Right renal cortex interstitium (tissue), 3 donors: ENCODE data around the gene TMEM238. TPM values are rescaled to one million over a fixed set of nuclear protein-coding genes. Genes with fewer than 3 reads are reported as not detected.

Experiments
- DNase-seq, 3 donors: peaks; one replicate each; pipeline ENCODE4 v3.0.0-alpha.2; 2013; ENCODE audit warnings: low read depth in 3 of 3, low spot score in 2 of 3
- polyA plus RNA-seq, 3 donors: library from polyadenylated mRNA; unstranded; fragments of 120-200 nt; gene quantifications; one replicate each; pipeline ENCODE4 v1.2.1, GENCODE V29; 2013; ENCODE audit not compliant: insufficient read length in 3 of 3

Gene TMEM238
- polyA plus RNA-seq, 3 donors = 0.15 to 0.42 (median 0.32) TPM

- DNase-seq = no peak
Measured at GRCh38 chr19:55360902-55361301, 23.2 kb downstream of the TMEM238 start.

DNA sequence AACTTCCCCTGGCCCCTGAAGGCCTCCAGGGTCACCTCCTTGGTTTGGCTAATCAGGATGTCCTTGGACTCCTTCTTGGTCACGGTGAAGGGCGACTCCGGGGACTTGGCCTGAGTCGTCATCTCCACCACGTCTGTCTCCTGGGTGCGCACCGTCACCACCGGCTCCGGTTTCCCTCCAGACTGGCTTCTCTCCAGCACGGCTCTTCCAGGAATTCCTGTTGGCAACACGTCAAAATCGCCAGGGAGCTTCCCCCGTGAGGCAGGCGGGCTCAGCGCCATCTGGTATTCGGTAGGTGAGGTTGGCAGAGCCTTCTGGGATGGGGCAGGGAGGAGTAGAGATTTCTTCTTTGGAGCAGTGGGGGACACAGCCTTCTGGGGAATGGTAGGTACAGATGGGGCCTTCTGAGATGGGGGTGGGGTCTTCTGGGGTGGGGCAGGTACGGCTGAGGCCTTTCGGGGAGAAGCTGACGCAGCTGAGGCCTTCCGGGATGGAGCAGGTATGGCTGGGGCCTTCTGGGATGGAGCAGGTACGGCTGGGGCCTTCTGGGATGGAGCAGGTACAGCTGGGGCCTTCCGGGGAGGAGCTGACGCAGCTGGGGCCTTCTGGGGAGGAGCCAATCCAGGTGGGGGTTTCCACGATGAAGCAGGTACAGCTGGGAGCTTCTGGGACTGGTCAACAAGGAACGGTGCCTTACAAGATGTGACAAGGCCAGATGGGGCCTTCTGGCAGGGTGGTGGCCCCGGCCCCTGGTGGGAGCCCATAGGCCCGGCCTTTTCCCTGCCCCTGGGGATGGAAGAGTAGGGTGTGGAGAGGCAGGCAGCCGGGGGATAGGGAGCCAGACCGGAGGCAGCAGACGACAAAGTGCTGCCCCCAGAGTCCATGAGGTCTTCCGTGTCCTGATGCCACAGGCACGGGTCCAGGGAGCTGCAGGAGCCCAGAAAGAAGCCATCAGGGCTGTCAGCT lies 24.9 kb downstream of the TMEM238 start:
- DNase-seq = no peak

- no peak for DNase-seq
Measured at GRCh38 chr19:55358493-55358892, 25.6 kb downstream of the TMEM238 start.

DNA sequence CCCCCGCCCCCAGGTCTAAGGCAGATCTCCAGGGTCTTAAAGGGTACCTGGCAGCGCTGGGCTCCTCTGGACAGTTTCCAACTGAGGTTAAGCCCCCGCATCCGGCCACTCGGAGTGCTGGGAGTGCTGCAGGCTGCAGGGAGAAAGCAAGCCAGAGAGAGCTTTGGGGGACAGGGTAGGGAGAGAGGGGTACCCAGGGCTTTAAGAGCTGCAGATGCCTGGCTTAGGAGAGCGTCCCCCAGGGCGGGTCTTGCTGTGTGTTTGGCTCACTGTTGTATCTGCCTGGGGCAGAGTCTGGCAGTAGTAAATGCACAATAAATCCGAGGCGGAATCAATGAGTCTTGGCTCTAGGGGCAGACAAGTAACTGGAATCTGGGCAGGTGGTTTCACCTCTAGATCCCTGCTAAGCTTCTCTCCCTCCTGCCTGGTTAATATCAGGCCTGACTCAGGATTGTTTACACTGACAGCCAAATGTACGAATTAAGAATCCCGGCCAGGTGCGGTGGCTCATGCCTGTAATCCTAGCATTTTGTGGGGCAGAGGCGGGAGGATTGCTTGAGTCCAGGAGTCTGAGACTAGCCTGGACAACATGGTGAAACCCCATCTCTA lies 28.8 kb downstream of the TMEM238 start:
- no peak for DNase-seq

DNA sequence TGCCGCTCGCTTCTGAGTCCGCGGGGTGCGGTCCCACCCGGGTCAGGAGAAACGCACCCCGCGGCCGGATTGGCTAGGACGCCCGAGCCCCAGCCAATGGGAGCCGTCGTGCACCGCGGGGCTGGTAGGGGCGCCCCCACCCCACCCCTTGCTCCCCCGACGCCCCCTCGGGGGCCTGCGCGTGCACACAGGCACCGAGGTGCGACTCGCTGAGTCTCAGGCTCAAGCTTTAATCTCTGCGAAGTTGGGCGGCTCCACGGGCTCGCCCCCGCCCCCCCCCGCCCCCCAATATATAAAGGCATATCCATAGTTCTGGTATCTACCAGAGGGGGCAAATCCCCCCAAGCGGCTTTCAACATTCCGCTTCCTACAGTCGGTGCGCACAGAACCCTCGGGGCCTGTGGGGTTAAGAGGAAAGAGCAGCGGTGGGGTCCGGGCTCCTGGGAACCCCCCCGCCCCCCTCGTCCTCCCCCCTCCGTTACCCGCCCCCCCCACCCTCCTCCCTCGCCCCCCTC lies 29.3 kb downstream of the TMEM238 start, which contains the start of gene COX6B2:
COX6B2 (minus strand) TSS at position 22 of the 515 bp plus-strand sequence. CDS start 198 bp downstream, outside the sequence.
- DNase-seq = no peak

- no peak for DNase-seq
Measured at GRCh38 chr19:55353803-55354697, 30.0 kb downstream of the TMEM238 start.

- no peak for DNase-seq
Measured at GRCh38 chr19:55353356-55353802, 30.7 kb downstream of the TMEM238 start.

- DNase-seq = no peak
Measured at GRCh38 chr19:55352549-55353145, 31.4 kb downstream of the TMEM238 start.

DNA sequence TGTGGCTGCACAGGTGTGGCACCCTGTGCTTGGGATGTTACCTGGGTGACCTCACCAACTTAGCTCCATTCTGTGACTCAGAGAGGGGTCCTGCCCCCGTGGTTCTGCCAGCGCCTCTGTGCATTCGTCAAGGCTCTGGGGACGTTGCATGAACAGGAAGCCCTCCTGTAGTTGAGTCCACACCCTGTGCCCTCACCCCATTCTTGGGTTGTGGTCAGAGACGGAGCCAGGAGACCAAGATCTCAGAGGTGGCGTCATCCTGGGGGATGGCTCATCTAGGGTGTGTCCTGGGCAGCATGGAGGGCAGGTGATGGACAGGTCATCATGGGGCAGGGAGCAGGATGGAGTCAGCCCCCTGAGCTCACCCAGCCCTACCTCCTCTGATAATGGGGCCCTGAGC lies 32.1 kb downstream of the TMEM238 start:
- DNase-seq = no peak

DNA sequence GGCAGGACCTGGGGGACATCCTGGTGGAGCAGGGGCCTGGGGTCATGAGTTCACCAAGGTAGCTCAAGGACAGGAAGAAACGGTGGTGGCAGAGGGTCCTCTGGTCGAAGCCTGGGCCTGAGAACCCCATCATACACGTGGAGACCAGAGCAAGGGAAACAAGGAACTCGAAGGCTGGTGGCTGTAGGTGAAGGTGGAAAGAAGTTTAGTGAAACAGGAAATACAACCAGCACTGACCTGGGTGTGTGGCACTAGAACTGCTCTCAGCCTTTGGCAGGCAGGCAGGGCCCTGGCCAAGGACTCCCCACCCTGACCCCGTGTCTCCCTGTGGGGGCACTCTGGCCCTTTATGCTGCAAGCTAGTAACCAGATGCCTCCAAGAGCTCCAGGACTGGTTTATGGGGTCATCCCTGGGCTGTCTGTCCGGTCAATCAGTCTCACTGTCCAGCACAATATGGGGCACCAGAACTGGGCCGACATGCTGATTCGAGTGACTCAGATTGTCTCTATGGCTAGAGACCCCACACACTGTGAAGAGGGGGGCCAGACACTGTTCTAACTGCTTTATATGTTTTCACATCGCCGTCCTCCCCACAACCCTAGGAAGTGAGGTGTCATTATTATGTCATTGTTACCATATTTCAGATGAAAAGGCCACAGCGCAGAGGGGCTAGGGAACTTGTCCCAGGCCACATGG lies 33.3 kb downstream of the TMEM238 start:
- DNase-seq = no peak

DNA sequence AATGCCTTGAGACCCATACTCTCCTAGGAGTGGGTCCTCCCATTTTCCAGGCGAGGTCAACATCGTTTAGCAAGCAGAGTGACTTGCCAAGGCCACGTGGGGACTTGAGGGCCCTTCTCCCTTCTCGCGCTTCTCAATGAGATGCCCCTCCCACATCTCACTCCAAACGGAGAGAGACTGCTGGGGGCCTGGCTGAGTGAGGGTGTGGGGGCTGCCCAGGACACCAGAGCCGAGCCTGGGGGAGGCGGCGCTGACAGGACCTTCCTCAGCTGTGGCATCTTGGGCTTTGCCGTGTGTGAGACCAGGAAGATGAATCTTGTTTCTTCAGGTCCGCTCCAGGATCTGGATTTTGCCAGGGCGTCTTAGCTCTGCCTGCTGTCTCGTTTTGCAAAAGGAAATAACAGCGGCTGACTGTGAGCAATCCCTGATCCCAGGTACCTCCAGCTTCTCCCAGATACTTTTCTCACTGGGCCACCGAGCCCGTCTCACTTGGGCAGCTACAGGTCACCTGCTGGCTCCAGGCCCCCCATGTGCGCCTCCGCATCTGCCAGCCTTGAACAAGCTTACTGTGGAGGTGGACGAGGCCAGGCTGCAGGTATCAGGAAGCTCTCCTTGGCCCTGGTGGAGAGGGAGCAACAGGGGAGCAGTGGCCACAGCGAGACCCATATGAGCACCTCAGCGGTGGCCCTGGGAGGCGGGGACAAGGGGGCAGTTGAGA lies 35.6 kb downstream of the TMEM238 start:
- DNase-seq = no peak

- DNase-seq = no peak
Measured at GRCh38 chr19:55347442-55348009, 36.6 kb downstream of the TMEM238 start.

GRCh38 chr19:55346725-55347441 lies 37.2 kb downstream of the TMEM238 start:
- no peak for DNase-seq

GRCh38 chr19:55345818-55346724 lies 38.0 kb downstream of the TMEM238 start:
- DNase-seq = no peak

- DNase-seq = no peak
Measured at GRCh38 chr19:55345101-55345817, 38.8 kb downstream of the TMEM238 start.

DNA sequence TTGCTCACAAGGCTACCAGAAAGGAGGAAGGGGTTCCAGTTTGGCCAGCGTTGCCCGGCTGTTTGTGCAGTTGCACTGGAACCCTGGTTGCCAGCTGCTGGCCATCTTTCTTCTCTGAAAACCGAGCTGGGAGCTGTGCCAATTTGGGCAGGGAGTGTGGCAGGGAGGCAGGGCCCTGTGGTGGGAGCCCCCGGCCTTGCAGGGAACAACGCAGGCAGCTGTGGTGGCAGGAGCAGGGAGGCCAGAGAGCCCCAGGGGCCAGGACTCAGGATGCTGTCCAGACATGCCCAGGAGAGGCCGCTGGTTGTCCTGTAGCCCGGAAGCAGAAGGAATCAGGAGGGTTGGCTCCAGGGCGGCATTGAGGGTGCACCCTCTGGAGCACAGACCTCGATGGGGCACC lies 39.6 kb downstream of the TMEM238 start:
- DNase-seq = no peak
